NCI-H1092 (cell line): ENCODE results near the gene PROC.
"Not testable (repeated sequence)": the region's sequence is repeated elsewhere in the genome, so short reads cannot be mapped to it uniquely, and the experiment has no call there.

Experiments
- DNase-seq: peaks from one replicate; lab custom pipeline; 2025; lab: John Stamatoyannopoulos, UW

Gene PROC

GRCh38 chr2:127427376-127428056 is 9.3 kb downstream of the PROC start:
- DNase-seq: no peak

- no peak for DNase-seq
Measured at GRCh38 chr2:127428057-127428814, 10.0 kb downstream of the PROC start.

- DNase-seq: no peak
Measured at GRCh38 chr2:127428815-127429109, 10.5 kb downstream of the PROC start.

DNA sequence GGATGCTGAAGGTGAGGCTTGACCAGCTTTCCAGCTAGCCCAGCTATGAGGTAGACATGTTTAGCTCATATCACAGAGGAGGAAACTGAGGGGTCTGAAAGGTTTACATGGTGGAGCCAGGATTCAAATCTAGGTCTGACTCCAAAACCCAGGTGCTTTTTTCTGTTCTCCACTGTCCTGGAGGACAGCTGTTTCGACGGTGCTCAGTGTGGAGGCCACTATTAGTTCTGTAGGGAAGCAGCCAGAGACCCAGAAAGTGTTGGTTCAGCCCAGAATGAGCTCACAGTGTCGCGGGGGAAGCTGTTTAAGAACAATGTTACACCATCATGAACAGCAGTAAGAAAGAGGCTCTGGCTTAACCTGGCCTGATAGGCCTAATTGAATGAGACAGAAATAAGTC is 11.1 kb downstream of the PROC start:
- no peak for DNase-seq

DNA sequence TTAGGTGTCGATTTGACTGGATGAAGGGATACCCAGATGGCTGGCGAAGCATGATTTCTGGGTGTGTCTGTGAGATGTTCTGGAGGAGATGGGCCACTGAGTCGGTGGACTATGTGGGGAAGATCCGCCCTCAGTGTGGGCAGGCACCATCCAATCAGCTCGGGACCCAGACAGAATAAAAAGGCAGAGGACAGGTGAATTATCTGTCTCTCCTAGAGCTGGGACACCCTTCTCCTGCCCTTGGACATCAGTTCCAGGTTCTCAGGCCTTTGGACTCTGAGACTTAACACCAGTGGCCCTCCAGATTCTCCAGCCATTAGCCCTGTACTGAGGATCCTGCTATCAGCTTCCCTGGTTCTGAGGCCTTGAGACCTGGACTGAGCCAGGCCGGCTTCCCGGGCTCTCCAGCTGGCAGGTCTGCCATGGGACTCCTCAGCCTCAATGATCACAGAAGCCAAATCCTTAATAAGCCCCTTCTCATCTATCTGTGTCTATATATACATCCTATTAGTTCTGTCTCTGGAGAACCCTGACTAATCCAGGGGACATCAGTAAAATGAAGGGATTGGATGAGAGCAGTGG is 11.7 kb downstream of the PROC start:
- no peak for DNase-seq

DNA sequence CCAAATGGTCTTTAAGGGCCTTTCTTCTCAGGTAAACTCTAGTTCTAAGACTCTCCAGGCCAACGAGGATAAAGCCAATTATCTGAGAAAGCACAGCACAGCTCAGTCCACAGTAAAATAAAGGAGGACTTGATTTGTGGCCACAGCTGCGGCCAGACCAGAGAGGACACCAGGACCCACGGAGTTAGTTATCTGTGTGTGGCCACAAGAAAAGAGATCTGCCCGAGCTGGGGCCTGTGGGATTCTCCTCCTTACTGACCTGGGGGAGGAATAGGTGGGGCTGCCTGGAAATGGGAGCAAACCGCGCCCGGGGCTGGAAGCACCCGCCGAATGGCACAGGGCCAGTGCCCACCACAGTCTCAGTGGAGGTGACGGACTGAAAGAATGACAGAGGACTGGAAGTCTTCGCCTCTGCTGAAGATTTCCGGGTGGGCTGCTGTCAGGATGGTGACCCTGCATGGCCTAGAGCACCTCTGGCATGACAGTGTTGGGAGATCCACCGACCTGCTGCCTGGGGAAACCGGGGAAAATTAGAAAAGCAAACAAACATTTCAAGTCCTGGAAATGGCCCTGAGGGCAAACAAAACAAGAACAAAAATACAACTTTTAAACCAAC is 13.3 kb downstream of the PROC start:
- DNase-seq: no peak

GRCh38 chr2:127434515-127434914 is 16.3 kb downstream of the PROC start:
- DNase-seq: no peak

- no peak for DNase-seq
Measured at GRCh38 chr2:127437056-127437455, 18.8 kb downstream of the PROC start.

DNA sequence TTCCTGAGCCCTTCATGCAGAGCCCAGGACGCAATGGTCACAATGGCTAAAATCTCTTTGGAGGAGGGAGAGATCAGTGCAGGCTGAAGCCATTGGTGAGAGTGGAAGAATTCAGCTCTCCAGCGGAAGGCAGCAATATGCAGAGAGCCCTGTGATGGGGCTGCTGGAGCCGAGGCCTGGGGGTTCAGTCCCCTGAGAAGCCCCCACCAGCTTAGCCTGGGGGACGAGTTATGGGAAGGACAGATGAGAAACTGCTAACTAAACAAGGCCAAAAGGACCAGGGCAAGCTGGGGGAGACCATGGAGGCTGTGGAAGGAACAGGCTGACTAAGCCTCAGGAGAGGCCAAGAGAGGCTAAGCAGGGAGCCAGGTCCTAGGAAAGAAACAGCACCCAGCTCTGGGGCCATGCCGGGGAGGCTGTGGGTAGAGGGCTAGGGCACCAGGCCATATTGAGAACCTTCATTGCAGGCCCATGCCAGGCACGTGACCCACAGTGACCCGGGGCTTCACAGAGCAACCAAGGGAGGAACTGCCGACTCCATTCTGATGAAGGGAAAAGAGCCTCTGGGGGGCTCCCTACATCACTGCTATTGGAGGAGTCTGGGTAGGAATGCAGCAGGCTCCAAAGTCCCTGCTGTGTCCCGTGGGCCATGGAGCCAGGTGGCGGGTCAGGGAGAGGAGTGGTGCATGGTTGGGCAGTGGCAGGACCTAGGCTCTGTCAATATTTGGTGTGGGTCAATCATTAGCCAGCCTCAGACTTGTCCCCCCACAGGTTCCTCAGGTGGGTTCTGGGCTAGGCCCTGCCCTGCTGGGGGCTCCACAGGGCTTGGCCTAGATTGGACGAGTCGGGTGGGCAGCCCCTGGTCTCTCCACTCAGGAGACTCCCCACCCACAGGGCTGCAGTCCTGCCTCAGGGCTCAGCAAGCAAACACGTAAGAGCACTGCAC is 19.8 kb downstream of the PROC start:
- DNase-seq: no peak

DNA sequence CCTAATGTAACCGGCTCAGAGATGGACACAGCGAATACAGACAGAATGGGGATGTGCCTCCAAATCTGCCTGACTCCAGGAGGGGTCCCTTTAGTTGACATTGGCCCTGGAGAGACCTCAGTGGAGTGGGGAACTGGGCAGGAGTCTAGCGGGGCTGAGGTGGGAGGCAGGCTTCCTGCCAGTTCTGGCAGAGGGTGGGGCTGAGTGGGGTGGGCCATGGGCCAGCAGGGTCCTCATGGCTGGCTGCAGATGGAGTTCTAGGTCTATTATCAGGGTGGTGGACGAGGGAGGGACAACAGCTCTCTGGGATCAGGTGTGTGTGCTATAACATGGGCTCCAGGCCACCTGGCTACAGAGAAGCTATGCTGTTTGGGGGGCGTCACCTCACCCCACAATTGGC is 21.1 kb downstream of the PROC start:
- no peak for DNase-seq

- no peak for DNase-seq
Measured at GRCh38 chr2:127448526-127448925, 30.3 kb downstream of the PROC start.

DNA sequence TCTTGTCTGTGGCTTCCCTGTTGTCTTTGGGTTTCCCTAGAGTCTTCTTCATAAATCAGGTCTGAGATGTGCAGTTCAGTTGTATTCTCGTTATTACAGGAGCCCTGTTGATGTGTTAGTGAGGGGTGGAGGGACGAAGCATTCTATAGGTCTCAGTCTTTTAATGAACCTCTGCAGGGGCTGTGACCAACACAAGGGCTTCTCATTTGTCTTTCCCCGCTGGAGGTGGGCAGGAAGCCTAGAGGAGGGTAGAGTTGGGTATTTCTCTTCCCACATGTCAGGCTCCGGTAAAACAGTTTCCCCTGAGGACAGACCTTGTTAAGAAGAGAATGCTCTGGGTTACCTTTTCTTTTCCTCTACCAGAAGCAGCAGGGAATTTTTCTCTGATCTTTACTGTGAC is 31.2 kb downstream of the PROC start:
- DNase-seq: no peak

- no peak for DNase-seq
Measured at GRCh38 chr2:127449898-127450297, 31.7 kb downstream of the PROC start.

DNA sequence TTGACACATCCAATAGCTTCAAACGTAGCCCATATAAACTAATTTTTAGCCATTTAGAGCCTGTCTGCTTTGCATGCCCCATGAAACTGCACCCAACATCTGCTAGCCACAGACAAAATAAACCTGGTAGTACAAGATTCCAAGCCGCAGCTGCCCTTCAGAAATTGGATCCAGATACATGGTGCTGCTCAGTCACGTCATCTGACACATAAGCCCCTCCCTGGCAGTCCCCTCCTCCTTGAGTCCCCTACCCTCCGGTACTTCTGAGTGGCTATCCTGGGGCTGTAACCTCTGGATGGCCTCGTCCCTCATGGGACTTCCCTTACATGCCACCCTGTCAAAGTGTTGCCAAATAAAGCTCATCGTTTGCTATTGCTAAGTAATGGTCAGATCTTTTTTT is 33.8 kb downstream of the PROC start:
- DNase-seq: no peak

DNA sequence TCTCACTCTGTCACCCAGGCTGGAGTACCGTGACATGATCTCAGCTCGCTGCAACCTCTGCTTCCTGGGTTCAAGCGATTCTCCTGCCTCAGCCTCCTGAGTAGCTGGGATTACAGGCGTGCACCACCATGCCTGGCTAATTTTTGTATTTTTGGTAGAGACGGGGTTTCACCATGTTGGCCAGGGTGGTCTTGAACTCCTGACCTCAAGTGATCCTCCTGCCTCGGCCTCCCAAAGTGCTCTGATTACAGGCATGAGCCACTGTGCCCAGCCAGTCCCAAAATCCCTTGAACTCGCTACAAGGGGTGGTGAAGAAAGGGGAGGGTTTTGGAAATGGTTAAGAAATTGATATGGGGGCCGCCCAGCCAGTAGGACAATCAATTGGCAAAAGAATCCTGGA is 34.2 kb downstream of the PROC start:
- not testable (repeated sequence) for DNase-seq

- DNase-seq: no peak
Measured at GRCh38 chr2:127453013-127453391, 34.8 kb downstream of the PROC start.

- DNase-seq: no peak
Measured at GRCh38 chr2:127453392-127454171, 35.4 kb downstream of the PROC start.

DNA sequence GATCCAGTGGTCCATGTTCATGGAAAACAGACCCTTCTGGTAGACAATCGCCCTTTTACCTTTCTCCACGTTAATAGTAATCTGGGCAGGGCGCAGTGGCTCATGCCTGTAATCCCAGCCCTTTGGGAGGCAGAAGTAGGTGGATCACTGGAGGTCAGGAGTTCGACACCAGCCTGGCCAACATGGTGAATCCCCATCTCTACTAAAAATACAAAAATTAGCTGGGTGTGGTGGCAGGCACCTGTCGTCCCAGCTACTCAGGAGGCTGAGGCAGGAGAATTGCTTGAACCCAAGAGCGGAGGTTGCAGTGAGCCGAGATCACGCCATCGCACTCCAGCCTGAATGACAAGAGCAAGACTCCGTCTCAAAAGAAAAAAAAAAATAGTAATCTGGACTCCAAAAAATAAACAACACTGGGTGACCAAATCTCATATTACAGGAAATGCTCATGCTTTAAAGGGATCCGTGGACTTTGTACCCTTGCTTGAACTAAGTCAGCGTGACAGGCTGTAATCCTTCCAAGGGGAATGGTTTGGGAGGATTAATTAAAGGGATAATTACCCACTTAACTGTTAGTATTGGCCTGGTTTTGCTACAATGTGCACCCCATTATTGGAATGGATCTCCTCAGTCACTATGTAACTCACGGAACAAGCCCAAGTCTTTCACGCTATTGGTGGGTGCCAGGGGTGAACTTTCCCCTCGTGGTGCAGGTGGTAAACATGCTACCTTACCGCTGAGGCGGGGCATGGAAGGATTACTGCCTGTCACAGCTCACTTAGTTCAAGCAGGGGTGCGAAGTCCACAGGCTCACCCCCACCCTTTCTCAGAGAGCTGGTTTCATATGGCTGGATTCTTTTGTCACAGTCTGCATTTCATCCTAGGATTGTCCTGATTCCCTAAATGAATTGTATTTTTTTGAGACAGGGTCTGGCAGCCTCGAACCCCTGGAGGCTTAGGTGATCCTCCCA is 36.7 kb downstream of the PROC start:
- no peak for DNase-seq

- no peak for DNase-seq
Measured at GRCh38 chr2:127455566-127456493, 37.6 kb downstream of the PROC start.
